GM19193 (cell line): ENCODE results near the gene TMPRSS13.

Source experiments
- POLR2A ChIP-seq: IDR thresholded peaks from 4 replicates; pipeline ENCODE4 v1.6.1; 2011; ENCODE audit not compliant: insufficient read depth, insufficient read length; ENCODE audit errors: extremely low read depth

TMPRSS13 gene

DNA sequence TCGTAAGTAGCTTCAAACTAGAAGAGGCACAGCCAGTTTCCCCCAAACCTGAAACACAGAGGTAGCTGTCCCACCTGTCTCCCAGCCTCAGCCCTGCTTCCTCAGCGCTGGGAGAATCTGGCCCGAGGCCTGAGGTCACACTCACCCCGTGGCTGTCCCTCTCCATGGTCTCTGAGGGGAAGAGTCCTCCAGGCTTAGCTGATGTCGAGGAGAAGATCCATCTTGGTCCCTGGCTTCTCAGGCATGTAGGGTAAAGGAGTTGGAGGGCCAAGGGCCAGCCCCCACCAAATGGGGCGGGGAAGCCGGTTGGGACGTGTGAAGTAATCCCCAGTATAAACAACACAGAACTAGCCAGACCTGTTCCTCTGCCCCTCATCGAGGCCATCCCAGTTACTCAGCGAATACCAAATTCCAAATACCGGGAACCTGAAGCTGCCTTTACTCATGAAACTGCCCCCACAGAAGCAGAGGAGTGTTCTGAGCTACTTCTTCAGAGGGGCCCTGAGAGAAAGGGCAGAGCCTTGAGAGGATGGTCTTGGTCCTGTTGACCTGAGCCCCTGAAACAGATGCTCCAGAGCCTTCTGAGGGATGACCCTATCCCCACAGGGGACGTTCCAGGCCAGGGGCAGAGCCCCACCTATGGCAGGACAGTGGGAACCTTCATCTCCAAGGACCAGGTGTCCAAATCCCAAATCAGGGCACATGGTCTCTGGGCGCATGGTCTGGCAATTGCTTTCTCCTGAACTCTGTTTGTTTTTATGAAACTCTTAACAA, at the start of gene TMPRSS13:
Gene TMPRSS13, minus strand, starts transcription at position 261 of the 774 bp plus-strand sequence. Its CDS starts 95 bp downstream, at position 166.
- no peak for TF ChIP-seq POLR2A

DNA sequence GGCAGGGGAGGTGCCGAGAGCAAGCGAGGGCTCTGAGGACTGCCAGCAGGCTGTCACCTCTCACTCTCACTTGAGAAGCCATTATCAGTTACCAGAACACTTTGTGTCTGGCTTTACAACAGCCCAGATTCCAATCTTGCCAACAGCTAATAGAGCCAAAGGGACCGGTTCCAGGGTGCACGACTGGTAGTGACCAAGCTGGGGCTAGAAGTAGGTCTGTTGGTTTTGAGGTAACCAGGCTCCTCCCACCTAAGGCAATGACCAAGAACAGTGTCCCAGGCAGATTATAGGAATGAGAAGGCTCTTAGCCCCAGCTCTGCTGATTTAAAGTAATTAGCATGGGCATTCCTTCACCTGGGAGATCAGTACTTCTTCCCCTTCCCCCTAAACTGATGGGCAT, 49.8 kb upstream of the TMPRSS13 start:
- TF ChIP-seq POLR2A: no peak

DNA sequence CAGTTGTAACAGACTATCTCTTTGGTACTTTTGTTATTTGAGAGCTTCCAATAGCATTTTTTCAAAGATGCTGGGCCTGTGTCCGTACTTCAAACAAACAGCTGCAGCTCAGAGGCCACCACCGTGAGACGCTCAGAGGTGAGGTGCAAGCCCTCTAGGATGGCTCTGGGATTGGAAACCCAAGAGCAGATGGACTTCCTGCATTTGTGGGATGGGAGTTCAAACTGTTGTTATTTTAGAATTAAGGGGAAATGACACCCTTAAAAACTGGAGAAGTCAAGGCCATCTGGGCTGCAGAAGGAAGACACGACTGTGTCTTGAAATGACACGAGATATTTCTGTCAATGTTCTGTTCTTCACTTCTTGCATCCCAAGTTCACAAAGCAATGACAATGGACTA, 47.8 kb upstream of the TMPRSS13 start:
- no peak for TF ChIP-seq POLR2A

DNA sequence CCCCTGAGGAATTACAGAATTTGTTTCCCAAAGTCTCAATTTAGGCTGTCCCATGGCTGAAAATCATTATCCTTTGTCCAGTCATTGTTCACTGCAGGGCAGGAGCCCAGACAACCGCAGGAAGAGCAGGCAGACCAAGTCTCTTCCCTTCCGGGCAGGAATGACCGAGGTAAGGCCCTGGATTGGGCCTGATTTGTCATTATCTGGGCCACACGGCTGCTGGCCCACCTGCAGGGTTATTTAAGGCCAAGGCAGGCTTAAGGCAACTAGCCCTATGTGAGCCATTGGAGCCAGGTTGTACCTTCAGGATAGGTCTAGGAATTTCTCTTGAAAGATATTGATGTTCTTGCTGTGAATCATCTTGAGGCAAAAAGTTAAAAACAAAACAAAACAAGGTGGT, 47.2 kb upstream of the TMPRSS13 start:
- TF ChIP-seq POLR2A: no peak

DNA sequence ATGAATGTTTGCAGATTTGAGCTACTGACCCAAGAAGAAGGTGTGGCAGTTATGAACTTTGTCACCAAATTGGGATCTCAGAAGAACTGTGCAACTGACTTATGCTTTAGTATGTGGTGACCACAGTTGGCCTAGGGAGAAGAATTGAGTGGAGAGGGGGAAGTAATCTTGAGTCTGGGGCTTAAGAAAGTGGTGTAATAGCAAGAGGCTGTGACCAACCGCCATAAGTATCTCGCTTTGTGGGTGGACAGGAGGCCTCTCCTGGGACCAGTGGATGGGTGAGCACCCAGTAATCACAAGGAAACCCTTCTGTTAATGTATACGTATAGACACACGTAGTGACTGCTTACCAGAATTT, 44.3 kb upstream of the TMPRSS13 start:
- no peak for TF ChIP-seq POLR2A

DNA sequence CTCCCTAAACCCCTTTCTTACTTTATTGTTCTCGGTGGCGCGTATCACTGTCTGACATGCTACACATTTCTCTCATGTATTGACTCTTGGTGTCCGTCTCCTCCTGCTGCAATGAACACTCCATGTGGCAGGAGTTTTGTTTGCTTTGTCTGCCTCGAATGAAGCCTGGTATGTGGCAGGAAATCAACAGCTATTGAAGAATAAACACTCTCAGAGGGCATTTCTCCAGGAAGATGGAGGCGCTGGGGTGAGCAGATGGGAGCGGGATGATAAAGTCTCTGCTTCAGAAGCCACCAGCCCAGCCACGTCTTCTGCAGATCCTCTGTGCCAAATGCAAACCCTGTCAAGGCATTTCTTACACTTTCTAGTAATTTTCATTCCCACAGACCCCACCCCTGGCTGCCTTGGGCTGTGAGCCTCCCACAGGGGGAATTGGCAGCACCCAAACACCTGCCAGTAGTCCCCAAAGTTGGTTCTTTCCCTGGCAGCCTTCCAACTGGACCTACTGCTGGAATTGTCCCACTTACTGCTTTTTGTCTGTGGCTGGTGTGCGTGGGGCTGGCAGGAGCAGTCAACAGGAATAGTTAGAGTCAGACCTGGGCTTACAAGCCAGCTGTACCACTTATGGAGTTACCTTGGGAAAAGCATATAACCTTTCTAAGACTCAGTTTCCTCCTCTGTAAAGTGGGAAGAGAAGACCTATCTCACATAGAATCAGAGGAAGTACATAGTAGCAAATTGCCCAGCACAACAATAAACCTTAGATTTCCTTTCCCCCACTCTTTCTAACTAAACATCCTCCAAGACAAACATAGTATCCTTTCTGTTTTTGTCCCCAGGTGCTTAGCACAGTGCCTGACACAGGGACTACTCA, 43.7 kb upstream of the TMPRSS13 start:
- TF ChIP-seq POLR2A: no peak

DNA sequence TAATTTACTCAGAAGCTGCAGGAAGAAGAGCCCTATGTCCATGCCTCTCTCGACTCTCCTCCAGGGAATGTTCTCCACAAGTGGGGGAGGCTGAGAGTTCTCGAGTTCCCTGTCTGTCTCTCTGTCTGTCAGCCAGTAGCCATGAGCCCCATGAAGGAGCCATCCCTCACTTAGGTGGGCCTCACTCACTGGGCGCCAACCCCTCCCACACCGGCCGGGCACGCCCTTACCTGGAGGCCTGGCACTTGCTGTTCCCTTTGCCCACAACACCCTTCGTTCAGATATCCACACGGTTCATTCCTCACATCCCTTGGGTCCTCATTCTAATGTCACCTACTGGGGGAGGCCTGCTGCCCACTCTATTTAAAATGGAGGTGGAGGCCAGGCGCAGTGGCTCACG, 42.8 kb upstream of the TMPRSS13 start:
- TF ChIP-seq POLR2A: no peak

DNA sequence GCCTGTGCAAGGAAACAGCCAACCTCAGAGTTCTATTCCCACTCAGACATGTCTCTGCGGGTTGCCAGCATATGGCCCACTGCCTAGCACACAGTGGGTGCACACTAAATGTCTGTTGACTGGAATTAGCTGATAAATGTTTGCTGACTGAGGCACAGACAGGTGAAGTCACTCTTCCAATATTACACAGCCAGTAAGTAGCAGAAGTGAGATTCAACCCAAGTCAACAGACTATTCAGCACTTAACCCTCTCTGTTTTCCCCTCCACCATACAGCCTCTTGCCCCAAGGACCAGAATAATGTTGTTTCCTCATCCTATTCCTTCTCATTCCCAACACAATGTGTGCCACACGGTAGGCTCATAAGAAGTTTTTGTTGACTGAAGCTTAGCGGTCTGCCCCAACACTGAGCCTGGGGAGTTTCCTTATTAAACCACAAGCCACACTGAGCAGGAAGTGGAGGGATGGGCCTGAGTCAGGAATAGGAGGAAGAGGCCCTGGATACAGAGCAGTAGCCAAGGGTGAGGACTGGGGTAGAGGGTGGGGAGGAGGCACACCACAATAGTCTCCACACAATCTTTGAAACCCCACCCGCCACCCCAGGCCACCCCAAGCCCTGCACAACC, 41.3 kb upstream of the TMPRSS13 start:
- TF ChIP-seq POLR2A: no peak

DNA sequence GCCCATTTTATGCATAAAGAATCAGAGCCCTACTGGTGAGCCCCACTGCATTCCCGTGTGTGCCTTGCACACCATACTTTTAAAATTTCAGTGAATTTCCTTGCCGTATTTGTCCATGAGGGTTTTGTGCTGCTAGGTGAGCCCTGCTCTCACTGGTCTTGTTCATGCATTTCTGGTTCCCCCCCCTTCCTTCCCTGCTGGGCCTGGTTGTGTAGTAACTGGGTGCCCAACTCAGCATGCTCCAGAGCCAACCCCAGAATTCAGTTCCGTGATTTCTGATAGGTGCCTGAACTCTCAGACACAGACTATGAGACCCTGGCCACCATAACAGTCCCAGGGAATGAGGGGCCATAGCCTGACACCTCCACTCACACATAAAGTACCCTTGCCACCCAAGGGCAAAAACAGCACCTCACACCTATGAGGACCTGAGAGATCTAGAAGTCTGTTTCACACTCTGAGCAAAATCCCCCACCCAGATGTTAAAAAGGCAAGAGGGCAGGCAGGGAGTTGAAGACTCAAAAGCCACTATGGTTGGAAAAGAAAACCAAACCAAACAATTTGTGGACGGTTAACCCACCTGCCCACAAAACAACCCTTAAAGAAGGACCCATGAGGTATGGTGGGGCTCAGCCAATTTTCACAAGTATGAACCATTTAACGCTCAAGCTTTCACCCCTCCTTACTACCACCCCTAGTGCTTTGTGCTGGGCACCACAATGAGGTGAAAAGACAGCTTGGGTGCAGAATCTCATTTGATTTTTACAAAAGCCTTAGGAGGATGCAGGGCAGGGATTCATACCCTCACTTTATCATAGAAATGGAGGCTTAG, 40.2 kb upstream of the TMPRSS13 start:
- TF ChIP-seq POLR2A: no peak

DNA sequence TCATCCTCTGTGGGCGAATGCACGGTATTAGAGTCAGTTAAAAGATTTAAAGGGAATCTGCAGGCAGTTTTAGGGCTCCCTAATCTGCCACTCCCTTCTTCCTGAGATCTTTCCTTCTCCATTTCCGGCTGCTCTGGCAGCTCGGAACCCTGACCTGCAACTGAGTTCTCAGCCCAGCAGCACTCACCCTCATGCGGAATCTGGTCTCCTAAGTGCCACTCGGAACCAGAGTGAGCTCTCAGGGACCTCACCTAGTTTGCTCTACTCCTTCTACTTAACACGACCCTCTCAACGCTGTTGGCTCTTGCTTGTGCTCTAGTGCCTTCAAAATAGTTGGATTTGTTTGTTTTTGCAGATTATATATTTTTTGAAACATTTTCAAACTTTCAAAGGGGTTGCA, 37.7 kb upstream of the TMPRSS13 start:
- no peak for TF ChIP-seq POLR2A

DNA sequence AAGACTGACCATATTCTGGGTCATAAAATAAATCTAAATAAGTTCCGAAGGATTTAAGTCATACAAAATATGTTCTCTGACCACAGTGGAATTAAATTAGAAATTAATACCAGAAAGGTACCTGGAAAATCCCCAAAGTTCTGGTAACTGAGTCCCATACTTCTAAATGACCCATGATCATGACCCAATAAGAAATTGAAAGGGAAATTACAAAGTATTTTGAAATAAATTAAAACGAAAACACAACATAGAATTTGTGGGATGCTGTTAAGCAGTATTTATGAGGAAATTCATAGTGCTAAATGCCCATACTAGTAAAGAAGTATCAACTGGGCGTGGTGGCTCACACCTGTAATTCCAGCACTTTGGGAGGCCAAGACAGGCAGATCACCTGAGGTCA, 33.6 kb upstream of the TMPRSS13 start:
- TF ChIP-seq POLR2A: no peak

DNA sequence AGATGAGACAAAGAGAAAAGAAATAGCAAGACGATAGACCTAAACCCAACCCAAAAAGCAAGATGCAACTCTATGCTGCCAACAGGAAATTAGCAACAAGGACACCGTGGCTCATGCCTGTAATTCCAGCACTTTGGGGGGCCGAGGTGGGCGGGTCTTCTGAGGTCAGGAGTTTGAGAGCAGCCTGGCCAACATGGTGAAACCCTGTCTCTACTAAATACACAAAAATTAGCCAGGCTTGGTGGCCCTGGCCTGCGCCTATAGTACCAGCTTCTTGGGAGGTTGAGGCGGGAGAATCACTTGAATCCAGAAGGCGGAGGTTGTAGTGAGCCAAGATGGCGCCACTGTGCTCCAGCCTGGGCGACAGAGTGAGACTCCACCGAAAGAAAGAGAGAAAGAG, 32.7 kb upstream of the TMPRSS13 start:
- TF ChIP-seq POLR2A: no peak

DNA sequence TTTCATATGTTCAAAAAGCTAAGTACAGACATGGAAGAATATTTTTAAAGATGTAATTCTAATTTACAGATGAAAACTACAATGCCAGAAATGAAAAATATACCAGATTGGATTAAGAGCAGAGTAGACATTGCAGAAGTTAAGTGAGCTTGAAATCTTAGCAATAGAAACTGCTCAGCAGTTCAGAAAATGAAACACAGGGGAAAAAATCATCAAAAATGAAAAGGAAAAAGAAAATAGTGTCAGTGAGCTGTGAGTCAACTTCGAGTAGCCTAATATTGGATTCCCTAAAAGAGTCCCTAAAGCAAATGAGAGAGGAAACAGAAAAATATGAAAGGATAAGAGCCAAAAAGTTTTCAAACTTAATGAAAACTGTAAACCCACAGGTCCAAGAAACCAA, 31.2 kb upstream of the TMPRSS13 start:
- no peak for TF ChIP-seq POLR2A

DNA sequence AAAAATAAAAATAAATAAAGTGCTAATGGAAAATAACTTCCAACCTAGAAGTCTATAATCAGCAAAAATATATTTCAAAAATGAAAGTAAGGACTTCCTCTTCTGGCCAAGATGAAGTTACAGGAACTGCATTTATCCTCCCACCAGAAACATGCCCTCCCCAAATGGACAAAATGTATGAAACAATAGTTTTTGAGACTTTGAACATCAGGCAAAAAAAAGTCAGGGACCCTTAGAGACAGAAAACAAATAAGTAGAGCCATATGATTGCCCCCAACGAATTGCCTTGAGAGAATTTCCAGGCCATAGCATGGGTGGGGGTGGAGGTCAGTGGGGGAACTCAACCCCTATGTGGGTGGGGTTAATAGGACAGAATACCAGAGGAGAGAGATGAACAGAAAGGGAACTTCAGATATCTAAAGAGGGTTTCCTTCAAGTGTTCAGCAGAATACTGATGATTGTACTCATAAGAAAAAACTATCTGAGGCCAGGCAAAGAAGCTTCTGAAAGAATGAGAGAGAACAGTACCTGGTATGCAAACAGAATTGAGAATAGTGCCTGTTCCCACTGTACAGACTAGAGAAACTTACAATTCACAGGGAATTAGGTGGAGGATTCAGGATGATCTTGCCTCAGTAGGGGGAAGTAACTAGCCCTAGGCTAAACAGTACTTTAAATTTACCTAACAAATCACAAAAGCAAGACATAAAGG, 30.4 kb upstream of the TMPRSS13 start:
- no peak for TF ChIP-seq POLR2A
